Left ventricle myocardium superior (tissue), 1 donor: ENCODE measurements around the gene GTF2IRD1. TPM values are rescaled to one million over a fixed set of nuclear protein-coding genes. Genes with fewer than 3 reads are reported as not detected.
"Not testable (repeated sequence)": the region's sequence is repeated elsewhere in the genome, so short reads cannot be mapped to it uniquely, and the experiment has no call there.

Experiments
- ATAC-seq: fragments of 200-7000 bp; cut with Tn5 transposase; one replicate; pipeline ENCODE4 v1.9.1; 2020; ENCODE audit warnings: mild to moderate bottlenecking, moderate library complexity
- DNase-seq: peaks from one replicate; pipeline ENCODE4 v3.0.0-alpha.2; 2020
- intact Hi-C: fragments of 100-400 bp; cut with micrococcal nuclease; formaldehyde crosslinking; loops from one replicate; pipeline ENCODE4 v1.11.0; 2022
- total RNA-seq: library from RNA; stranded (reverse); fragmentation: NEBNext Ultra II Directional; extraction: Animal tissue kit (Norgen Biotek cat#: 25700); gene quantifications from one replicate; pipeline ENCODE4 v1.2.1, GENCODE V29; 2021
- donor health status: DM: no; HTN: yes; CAD: no; lungs with severe emphysema.

Gene GTF2IRD1
- total RNA-seq, 1 donor from 2014 or later = 19.5 TPM

DNA sequence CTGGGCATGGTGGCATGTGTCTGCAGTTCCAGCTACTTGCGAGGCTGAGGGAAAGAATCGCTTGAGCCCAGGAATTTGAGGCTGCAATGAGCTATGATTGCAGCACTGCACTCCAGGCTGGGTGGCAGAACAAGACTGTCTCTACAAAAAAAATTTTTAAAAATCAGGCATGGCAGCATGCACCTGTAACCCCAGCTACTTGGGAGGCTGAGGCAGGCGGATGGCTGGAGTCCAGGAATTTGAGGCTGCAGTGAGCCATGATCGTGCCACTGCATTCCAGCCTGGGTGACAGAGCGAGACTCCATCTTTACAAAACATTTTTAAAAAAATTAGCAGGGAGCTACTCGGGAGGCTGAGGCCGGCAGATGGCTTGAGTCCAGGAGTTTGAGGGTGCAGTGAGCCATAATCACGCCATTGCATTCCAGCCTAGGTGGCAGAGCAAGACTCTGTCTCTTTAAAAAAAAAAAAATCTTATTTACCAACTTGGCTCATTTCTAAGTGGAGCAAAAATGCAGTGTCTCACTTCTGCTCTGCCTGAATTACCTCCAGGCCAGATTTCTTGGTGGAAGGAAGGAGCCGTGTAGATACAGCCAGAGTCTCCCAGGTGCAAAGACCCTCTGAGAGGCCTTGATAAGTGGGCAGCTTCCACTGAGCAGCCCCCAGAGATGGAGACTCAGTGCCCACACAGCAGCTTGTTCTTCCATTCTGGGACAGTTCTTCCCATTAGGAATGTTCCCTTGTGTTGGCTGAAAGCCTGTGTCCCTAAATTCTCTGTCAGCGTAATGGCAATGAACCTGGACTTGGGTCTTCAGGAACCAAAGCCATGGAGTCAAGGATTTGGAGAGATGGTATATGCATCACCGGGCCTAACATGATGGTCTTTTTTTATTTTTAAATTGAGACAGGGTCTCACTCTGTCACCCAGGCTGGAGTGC is 30.0 kb downstream of the GTF2IRD1 start:
- intact Hi-C loops = no loop called here
- DNase-seq (no peak), ATAC-seq (no peak)

DNA sequence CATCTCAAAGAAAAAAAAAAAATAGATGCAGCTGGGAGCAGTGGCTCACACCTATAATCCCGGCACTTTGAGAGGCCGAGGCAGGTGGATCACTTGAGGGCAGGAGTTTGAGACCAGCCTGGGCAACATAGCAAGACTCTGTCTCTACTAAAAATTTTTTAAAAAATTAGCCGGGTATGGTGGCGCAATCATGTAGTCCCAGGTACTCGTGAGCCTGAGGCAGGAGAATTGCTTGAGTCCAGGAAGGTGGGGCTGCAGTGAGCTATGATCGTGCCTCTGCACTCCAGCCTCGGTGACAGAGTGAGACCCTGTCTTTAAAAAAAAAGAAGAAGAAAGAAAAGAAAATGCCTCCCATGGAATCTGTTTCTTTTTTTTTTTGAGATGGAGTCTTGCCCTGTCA is 31.9 kb downstream of the GTF2IRD1 start:
- DNase-seq (no peak), ATAC-seq (no peak)
- intact Hi-C loops = no loop called here

DNA sequence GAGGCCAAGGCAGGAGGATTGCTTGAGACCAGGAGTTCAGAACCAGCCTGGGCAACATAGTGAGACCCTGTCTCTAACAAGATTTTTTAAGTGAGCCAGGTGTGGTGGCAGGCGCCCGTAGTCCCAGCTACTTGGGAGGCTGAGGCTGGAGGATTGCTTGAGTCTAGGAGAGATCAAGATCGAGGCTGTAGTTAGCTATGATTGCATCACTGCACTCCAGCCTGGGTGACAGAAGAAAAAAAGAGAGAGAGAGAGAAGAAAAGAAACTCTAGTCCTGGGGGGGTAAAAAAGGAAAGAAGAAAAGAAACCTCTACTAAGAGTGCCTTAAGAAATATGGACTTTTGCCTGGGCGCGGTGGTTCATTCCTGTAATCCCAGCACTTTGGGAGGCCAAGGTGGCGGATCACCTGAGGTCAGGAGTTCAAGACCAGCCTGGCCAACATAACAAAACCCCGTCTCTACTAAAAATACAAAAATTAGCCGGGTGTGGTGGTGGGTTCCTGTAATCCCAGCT is 34.9 kb downstream of the GTF2IRD1 start:
- DNase-seq, ATAC-seq, intact Hi-C loops: not testable (repeated sequence)

DNA sequence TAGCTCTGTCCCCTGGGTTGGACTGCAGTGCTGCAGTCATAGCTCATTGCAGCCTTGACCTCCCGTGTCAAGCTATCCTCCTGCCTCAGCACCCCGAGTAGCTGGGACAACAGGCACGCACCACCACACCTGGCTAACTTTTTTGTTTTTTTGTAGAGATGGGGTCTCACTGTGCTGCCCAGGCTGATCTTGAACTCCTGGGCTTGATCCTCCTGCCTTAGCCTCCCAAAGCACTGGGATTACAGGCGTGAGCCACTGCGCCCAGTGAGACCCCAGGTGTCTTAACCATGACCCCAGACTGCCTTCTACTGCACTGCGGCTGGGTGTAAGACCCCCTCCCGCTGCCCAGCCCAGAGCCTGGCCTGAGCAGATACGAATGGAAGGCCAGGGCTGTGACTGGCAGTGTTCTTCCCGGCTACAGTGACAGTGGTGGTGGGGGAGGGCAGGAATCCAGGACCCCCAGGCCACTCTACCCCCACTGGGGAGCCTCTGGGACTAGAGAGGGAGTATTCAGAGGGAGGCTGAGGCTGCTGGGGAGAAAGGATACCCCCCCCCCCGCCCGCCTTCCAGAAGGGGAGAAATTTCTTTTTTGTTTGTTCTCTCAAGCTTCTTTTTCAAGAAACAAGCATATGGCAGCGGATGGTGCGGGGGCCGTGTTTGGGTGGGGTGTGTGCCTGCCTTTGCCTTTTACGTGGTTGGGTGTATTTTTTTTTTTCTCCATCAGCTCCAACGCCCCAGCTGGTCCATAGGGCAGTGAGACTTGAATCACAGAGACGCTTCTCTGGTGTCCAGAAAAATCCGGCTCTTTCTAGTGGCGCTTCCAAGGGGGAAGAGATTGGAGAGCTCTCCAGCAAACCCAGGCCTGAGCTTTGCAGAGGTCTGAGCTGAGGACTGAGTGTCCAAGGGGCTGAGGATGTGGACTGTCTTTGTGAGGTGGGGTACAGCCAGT is 36.6 kb downstream of the GTF2IRD1 start:
- DNase-seq (no peak), ATAC-seq (no peak)
- intact Hi-C loops = no loop called here

DNA sequence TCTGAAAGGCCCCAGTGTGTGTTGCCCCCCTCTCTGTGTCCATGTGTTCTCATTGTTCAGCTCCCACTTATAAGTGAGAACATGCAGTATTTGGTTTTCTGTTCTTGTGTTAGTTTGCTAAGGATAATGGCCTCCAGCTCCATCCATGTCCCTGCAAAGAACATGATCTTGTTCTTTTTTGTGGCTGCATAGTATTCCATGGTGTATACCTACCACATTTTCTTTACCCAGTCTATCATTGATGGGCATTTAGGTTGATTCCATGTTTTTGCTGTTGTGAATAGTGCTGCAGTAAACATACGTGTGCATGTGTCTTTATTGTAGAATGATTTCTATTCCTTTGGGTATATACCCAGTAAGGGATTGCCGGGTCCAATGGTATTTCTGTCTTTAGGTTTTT is 37.8 kb downstream of the GTF2IRD1 start:
- DNase-seq, ATAC-seq, intact Hi-C loops: not testable (repeated sequence)

DNA sequence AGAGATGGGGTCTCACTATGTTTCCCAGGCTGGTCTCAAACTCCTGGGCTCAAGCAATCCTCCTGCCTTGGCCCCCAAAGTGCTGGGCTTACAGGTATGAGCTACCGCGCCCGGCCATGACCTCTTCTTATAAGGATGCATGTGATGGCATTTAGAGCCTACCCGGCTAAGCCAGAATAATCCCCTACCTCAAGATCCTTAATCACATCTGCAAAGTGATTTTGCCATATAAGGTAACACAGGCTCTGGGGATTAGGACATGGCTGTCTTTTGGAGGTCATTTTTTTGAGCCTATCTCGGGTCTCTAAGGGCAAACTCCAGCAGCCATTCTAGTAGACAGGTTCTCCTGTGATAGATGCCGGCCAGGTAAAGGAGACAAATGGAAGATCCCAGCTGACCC is 39.6 kb downstream of the GTF2IRD1 start:
- DNase-seq (no peak), ATAC-seq (no peak)
- intact Hi-C loops = no loop called here

DNA sequence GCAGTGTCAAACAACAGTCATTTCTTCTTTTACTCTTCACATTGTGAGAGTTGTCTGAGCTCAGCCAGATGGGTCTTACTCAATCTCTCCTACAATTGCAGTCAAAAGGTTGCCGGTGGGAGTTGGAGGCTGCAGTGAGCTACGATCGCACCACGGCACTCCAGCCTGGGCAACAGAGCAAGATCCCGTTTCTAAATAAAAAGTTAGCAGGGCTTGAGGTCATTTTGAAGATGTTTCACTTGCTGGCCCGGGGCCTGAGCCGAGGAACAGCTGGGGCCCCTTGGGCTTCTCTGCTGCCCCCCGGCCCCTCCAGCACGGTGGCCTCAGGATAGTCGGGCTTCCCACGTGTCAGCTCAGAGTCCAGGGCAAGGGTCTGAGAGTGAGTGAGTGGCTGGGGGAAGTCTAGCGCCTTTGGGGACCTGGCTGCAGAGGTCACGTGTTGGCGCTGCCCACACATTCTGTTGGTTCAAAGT is 40.4 kb downstream of the GTF2IRD1 start:
- DNase-seq (no peak), ATAC-seq (no peak)
- intact Hi-C loops = no loop called here

DNA sequence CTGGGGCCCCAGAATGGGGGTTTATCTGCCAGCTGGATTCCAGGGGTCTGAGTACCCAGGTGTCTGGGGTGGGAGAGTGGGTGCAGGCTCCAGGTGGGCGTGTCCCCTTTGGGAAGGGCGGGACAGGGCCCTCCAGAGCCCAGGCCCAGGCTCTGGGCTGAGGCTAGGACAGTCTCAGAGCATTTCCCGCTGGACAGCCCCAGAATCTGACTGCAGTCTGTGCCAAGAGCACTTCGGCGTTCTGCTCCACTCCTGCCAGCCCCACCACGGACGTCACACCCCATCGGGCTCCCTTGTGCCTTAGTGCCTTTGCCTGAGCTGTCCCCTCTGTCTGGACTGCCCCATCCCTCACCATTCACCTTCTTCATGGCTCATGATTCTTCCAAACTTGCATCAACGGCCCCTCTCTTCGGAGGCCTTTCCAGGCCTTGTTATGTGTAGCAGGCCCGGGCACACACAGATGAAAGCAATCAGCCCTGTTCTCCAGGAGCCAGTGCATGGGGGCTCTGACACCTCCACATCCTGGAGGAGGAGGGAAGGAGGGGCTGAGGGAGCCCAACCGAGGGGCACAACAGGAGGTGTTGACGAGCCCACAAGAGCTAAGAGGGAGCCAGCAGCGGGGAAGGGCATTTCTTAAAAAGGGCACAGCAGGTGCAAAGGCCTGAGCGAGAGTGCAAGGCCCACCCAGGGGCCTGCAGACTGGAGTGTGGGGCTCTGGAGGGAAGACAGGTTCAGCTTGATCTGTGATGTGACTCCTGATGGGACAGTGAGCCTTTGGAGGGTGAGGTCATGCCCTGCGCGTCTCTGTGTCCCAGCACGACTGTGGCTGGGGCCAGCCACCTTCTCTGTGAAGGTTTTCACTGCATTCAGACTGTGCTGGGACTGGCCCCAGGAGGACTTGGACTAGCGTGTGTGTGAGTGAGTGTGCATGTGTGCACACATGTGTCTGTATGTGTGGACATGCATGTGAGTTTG is 41.7 kb downstream of the GTF2IRD1 start:
- ATAC-seq (peak; percentile 64), DNase-seq (peak; percentile 69)
- intact Hi-C loops = no loop called here

DNA sequence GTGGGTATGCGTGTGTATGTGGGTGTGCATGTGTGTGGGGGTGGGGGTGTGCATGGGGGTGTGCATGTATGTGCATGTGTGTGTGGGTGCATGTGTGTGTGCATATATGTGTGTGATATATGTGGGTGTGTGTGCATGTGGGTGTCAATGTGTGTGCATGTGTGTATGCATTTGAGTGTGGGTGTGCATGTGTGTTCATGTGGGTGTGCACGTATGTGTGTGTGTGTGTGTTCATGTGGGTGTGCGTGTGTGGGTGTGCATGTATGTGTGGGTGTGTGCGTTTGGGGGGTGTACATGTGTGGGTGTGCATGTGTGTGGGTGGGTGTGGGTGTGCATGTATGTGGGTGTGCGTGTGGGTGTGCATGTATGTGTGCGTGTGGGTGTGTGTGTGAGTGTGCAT is 42.6 kb downstream of the GTF2IRD1 start:
- intact Hi-C loops = no loop called here
- DNase-seq (no peak), ATAC-seq (no peak)

DNA sequence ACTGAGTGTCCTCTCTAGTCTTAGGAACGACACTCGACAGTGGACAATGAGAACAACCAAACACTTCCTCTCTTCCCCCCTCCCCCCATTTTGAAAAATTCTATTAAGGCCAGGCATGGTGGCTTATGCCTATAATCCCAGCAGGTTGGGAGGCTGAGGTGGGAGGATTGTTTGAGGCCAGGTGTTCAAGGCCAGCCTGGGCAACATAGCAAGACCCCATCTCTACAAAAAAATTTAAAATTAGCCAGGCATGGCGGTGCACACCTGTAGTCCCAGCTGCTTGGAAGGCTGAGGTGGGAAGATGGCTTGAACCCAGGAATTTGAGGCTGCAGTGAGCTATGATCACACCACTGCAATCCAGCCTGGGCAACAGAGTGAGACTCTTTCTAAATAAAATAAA is 43.1 kb downstream of the GTF2IRD1 start:
- ATAC-seq, DNase-seq, intact Hi-C loops: not testable (repeated sequence)

DNA sequence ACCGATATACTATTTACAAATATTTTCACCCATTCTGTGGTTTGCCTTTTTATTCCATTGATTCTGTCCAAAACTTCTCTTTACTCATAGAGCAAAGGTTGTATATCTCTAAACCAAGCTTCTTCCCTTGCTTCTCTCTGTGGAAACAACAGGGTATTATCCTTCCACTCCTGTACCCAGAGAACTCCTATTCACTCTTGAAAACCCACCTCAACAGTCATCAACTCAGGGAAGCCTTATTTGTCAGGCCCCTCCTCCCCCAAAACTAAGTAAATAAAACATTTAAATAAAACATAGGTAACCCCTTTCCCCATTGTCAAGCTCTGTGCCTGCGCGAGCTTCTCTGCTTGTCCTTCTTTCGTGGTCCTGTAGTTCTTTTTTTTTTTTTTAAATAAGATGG is 44.6 kb downstream of the GTF2IRD1 start:
- ATAC-seq = no peak
- intact Hi-C loops = no loop called here
- no peak for DNase-seq

DNA sequence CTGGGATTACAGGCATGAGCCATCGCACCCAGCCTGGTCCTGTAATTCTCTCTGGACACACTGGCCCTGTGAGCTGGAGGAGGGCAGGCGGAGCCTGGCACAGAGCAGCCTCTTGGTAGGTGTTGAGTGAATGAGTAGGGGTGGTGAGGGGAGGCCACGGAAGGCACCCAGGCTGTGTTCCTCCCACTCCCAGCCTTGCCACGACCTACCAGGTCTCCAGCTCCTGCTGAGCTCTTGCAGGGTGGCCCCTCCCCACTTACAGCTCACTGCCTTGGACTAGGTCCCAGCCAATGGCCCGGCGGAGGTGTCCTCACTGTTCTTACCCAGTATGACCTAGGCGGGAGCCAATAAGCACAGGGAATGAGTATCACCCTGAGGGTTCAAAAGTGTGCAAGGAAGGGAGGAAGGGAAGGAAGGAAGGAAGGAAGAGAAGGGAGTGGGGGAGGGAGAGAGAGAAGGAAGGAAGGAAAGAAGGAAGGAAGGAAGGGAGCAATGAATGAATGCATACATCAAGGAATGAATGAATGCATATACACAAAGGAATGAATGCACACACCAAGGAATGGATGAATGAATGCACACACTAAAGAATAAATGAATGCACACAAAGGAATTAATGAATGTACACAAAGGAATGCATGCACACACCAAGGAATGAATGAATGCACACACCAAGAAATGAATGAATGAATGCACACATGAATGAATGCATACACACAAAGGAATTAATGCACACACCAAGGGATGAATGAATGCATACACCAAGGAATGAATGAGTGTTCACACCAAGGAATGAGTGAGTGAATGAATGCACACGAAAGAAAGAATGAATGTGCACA is 45.5 kb downstream of the GTF2IRD1 start:
- intact Hi-C loops = no loop called here
- peak; percentile 76 for DNase-seq
- peak; percentile 63 for ATAC-seq

DNA sequence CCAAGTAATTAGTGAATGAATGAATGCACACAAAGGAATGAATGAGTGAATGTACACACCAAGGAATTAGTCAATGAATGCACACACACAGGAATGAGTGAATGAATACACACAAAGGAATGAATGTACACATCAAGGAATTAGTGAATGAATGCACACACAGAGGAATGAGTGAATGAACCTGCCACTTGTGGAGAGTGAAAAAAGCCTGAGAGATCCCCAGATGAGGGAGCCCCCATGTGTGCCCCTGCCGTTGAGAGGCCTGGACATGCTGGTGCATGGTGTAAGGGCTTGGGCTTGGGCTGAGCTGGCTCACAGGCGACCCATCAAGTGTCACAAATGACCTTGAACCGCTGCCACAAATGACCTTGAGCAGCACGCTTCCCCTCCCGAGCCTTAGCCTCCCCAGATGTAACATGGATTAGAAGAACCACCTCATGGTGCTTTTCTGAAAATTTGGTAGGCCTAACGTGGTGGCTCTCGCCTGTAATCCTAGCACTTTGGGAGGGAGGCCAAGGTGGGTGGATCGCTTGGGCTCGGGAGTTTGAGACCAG is 46.2 kb downstream of the GTF2IRD1 start:
- no peak for DNase-seq
- intact Hi-C loops = no loop called here
- ATAC-seq = no peak

DNA sequence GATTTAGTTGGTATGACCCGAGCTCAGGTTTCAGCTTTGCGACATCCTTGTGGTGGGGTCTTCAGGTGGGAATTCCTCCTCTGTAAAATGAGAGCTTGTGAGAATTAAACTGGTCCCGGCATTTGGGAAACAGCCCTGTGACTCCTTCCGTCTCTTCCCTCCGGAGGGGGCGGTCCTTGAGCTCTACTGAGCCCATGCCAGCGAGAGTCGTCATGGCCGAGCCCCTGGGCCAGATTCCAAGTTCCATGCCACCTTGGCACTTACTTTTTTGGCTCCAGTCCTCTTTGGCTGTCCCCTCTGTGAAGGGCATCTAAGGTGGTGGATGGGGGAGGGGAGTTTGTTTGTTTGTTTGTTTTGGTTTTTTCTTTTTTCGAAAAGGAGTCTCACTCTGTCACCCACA is 47.6 kb downstream of the GTF2IRD1 start:
- DNase-seq (peak; percentile 82), ATAC-seq (peak; percentile 72)
- intact Hi-C loops = no loop called here

DNA sequence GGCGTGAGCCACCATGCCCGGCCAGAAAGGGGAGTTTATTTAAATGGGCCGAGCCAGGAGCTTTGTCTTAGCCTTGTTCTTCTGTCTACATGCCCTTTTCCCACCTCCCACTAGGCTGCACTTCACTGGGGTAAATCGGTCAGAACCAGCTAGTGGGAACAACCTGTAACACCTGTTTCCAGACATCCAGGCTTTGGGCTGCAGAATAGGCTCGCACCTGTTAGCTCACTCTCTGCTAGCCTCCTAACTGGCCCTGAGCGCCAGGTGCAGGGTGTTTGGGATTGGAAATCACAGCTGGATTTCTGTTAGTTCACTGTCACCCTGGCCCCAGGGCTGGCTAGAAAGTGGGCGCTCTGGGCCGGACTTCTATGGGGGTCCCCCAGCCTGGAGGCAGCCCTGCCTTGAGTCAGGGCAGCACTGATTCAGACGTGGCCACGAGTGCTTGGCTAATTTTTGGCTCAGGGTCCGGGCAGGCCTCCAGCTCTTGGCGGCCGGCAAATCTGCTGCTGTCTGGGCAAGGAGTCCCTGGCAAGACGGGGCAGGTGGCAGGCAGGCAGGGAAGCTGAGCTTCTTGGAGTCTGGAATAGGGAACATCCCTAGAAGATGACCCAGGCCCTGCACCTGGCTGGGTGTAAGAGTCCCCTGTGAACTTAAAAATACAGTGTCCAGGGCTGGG is 48.6 kb downstream of the GTF2IRD1 start:
- ATAC-seq = peak; percentile 70
- DNase-seq = peak; percentile 78
- intact Hi-C loops = no loop called here

DNA sequence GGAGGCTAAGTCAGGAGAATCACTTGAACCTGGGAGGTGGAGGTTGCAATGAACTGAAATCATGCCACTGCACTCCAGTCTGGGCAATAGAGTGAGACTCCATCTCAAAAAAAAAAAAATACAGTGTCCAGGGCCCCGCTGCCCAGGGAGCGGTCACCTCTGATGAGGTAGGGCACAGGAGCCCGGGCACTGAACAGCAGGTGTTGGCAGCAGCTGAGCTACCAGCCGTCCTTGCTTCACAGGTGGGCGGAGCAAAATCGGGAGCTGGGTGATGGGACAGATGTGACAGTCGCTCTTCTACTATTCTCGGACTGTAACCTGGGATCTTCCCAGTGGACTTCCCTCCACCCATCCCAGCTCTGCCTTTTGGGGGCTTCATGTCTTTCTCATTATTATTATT is 49.4 kb downstream of the GTF2IRD1 start:
- intact Hi-C loops = no loop called here
- DNase-seq (peak; percentile 47), ATAC-seq (peak; percentile 16)

DNA sequence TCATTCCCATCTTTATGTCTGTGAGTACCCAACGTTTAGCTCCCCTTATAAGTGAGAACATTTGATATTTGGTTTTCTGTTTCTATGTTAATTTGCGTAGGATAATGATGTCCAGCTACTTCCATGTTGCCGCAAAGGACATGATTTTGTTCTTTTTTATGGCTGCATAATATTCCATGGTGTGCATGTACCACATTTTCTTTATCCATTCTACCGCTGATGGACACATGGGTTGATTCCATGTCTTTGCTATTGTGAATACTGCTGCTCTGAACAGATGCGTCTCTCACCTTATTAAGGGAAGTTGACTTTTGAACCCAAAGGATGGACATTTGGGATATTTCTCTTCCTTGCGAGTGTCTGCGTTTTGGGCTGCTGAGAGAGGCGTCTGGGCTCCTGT is 50.2 kb downstream of the GTF2IRD1 start:
- intact Hi-C loops = no loop called here
- DNase-seq (no peak), ATAC-seq (no peak)
